Measurements from ENCODE around the gene NDRG2.
A peak's percentile ranks its signal among the peaks of the same experiment; 100 is the strongest.
"Not testable (repeated sequence)": the region's sequence is repeated elsewhere in the genome, so short reads cannot be mapped to it uniquely, and the experiment has no call there.

The NDRG2 gene

DNA sequence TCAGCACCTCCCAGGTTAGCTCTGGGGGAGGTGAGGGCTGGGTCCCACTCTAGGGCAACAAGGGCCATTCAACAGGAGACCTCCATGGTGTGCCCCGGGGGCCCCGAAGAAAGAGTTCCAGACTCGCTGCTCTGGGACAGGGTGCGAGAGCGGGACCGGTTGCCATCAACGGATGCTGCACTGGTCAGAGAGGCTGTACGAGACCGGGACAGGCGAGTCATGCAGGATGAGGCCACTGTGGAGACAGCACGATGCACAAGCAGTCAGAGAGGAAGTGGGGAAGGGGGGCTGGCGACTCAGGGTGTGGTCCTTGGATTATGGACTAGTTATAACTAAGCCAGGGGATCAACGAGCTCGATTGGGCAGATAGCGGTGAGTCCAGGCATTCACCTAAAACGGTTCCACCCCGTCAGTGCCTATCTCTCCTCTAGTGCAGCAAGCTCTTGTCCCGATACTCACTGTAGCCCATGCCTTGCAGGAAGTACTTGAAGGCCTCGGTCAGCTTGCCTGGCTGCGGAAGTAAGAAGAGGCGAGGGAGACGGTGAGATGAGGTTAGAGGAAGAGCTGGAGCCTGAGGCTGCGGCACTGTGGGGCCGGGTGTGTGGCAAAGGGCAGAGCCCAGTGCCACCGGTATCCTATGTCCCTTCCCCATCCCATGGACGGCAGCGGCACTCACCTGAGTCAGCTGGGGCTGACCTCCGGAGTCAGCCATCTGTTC, 7.2 kb downstream of the NDRG2 start:
- DNase-seq (ENCODE audit: extremely low read depth, low read depth): no peak
- TF ChIP-seq, protein P1, sequence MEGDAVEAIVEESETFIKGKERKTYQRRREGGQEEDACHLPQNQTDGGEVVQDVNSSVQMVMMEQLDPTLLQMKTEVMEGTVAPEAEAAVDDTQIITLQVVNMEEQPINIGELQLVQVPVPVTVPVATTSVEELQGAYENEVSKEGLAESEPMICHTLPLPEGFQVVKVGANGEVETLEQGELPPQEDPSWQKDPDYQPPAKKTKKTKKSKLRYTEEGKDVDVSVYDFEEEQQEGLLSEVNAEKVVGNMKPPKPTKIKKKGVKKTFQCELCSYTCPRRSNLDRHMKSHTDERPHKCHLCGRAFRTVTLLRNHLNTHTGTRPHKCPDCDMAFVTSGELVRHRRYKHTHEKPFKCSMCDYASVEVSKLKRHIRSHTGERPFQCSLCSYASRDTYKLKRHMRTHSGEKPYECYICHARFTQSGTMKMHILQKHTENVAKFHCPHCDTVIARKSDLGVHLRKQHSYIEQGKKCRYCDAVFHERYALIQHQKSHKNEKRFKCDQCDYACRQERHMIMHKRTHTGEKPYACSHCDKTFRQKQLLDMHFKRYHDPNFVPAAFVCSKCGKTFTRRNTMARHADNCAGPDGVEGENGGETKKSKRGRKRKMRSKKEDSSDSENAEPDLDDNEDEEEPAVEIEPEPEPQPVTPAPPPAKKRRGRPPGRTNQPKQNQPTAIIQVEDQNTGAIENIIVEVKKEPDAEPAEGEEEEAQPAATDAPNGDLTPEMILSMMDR (IDR thresholded peaks at IDR 0.05; ENCODE audit: low read depth, low read length): no peak

DNA sequence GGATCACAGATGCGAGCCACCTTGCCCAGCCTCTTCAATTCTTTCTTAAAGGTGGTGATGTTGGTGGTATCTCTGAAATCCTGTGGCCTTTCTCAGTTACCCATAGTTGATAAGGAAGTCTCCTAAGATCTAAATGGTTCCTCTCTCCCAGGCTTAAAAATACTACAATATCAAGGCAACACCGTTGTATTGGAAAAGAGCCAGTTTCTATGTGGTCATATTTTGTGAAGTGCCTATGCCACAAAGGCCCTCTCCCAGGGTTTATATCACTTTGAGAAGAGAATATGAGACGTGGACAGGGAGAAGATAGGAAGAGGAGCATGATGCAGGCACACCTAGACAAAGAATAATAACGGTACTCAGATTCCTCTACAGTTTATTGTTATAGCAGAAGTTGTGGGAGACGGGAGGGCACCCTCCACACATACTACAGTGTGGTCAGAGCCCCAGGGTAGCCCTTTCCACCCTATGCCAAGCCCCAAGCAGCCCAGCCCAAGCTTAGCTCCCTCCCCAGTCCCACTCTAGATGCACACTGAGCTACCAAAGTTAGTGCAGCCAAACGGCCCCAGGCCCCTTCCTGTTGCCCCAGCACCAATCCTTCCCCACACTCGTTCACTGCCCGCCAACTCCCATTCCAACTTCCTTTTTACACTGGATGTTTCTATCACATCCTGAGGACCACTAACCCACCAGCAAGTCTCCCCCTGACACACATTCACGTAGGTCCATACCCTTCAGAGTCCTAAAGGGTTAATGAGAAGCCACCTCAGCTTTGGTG, 8.3 kb downstream of the NDRG2 start:
- DNase-seq (ENCODE audit: extremely low read depth, low read depth): no peak
- TF ChIP-seq, protein P1 (IDR thresholded peaks at IDR 0.05; ENCODE audit: low read depth, low read length): no peak

DNA sequence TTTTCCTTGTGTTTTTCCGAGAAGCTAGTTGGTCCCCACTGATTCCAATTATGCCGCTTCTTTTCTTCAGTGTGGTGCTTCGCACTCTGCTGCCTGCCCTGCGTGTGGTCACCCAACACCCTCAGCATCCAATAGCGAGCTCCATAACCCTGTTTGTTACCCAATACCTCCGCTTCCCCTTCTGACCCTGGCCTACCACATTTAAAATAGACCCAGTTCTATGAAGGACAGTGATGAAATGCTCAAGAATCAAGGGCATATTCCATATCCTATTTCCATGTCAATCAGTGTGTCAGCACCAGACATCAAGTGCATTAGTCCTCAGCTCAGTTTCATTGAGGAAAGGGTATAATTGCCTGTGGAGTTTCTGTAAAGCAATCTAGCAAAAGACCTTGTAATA, 9.5 kb downstream of the NDRG2 start:
- DNase-seq (ENCODE audit: extremely low read depth, low read depth): no peak
- TF ChIP-seq, protein P1 (IDR thresholded peaks at IDR 0.05; ENCODE audit: low read depth, low read length): no peak

DNA sequence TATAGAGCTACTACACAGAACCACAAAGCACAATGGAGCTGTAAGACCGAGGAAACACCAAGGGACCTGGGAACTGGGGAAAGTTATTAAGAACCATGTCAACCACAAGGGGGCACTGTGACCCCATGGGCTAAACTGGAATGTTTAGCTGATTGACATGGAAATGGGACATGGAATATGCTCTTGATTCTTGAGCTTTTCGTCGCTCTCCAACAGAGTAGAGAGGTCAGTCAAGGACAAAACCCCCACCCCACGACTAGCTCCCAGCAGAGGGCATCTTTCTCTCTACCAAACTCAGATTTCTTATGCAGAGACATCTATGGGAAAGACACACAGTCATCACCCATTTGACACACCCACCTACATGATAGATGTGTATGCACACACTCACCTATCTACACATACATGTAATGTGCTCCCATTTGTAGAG, 10.1 kb downstream of the NDRG2 start:
- TF ChIP-seq, protein P1 (IDR thresholded peaks at IDR 0.05; ENCODE audit: low read depth, low read length): peak; percentile 88
- DNase-seq (ENCODE audit: extremely low read depth, low read depth): peak; percentile 66

DNA sequence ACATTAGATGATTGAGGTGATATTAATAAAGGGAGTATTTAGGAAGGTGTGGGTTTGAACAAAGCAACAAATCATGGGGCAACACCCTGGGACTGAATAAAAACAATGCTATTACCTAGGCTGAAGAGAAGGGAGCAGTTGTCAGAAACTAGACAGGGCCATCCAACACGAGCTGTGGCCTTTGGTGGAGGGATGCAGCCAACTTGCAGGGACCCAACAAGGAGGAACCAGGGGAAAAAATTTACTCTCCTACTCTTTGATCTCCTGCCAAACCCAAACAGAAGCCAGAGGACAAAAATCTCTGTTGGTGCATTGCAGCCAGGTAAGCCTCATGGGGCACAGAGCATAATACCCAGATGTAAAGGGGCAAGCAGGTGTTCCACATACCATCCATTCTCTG, 13.7 kb downstream of the NDRG2 start:
- TF ChIP-seq, protein P1 (IDR thresholded peaks at IDR 0.05; ENCODE audit: low read depth, low read length): no peak
- DNase-seq (ENCODE audit: extremely low read depth, low read depth): no peak

DNA sequence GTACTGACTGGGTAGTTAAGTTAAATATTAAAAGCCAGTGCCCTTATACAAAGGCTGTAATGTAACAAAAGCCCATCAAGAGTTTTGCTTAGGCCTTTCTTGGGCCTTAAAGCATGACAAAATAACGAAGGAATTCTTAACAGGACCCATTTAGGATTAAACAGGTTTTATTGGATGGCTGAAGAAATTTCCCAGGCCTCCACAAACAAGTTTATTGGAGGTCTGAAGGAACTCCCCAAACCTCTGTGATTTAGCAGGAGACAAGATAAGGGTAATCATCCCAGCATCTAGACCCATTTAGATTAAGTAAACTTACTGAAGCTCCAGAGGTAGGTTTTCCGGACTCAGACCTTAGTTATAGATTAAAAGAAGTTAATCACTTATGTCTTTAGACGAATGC, 15.1 kb downstream of the NDRG2 start:
- DNase-seq (ENCODE audit: extremely low read depth, low read depth): not testable (repeated sequence)

DNA sequence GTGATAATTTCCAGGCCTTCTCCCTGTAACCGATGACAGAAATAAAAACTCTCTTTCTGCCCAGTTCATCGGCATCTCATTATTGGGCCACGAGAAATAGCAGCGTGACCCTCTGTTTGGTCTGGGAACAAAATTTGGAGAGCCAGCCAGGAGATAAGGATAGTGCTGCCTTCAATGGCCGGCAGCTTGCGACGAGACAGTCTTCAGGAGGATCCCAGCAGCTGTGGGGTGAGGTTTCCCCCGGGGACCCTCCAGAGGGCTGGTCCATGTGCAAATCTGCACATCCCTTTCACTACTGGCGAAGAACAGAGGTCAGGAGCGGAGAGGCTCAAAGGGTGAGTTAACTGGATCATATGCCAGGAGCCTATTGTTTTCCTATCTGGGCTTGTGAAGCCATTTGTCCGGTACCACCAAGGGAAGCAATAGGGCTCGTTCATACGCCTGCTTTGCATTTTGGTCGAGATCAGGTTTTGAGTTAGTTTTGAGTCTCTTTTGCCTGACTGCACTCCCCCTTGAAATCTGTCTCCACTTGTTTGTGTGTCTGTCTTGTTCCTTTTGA, 21.0 kb downstream of the NDRG2 start:
- TF ChIP-seq, protein P1 (IDR thresholded peaks at IDR 0.05; ENCODE audit: low read depth, low read length): no peak
- DNase-seq (ENCODE audit: extremely low read depth, low read depth): no peak

All from AG09319 (cell line).